Uterus (tissue), 2 donors: ENCODE data around the gene ADGRD1.

Experiments used
- POLR2A ChIP-seq, 2 donors: fragments of 450-650 bp; IDR thresholded peaks; one replicate each; pipeline ENCODE4 v1.6.1; 2016; ENCODE audit warnings: antibody characterized with exemption in 2 of 2, mild to moderate bottlenecking in 1 of 2, moderate library complexity in 1 of 2
- TF ChIP-seq, protein P1 (sequence below), 4 experiments: fragments of 200-600 bp in 2 of 4; fragments of 450-650 bp in 2 of 4; sonication (generic) in 2 of 4; IDR thresholded peaks; one replicate each; pipeline ENCODE4 v1.5.1; 2016 to 2019; ENCODE audit warnings: antibody characterized with exemption in 4 of 4, mild to moderate bottlenecking in 2 of 4, moderate library complexity in 1 of 4

DNA sequence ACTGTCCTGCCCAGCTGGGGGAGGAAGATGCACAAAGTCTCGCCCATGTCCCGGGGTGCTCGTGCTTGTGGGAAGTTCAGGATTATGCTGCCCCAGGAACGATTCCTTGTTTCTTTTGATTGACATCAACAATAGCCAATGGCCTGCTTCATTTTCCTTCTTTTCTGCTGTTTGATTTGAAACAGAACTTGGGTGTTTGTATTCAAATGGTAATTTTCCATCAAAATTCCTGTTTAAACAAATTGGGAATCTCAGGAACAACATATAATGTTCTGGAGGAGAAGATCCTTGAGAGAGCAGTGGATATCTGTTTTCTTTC, 97.4 kb downstream of the ADGRD1 start:
- TF ChIP-seq, protein P1, sequence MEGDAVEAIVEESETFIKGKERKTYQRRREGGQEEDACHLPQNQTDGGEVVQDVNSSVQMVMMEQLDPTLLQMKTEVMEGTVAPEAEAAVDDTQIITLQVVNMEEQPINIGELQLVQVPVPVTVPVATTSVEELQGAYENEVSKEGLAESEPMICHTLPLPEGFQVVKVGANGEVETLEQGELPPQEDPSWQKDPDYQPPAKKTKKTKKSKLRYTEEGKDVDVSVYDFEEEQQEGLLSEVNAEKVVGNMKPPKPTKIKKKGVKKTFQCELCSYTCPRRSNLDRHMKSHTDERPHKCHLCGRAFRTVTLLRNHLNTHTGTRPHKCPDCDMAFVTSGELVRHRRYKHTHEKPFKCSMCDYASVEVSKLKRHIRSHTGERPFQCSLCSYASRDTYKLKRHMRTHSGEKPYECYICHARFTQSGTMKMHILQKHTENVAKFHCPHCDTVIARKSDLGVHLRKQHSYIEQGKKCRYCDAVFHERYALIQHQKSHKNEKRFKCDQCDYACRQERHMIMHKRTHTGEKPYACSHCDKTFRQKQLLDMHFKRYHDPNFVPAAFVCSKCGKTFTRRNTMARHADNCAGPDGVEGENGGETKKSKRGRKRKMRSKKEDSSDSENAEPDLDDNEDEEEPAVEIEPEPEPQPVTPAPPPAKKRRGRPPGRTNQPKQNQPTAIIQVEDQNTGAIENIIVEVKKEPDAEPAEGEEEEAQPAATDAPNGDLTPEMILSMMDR (IDR thresholded peaks at IDR 0.05), result no peak
- no peak for TF ChIP-seq POLR2A (IDR thresholded peaks at IDR 0.05)
